Adrenal gland (tissue), 12 donors: ENCODE measurements around the gene EOGT. TPM values are rescaled to one million over a fixed set of nuclear protein-coding genes. Genes with fewer than 3 reads are reported as not detected.

Experiments used
- DNase-seq, 7 donors: peaks; one replicate each; pipeline ENCODE4 v3.0.0-alpha.2; 2019 to 2020
- H3K27ac ChIP-seq, 5 donors: fragments of 200-600 bp; sonication (generic) in 4 of 5; 1 replicate in 3 of 5; 2 replicates in 2 of 5; pipeline versions ENCODE4 v1.5.1 to v1.8.0; 2016 to 2020; ENCODE audit warnings: mild to moderate bottlenecking in 1 of 5
- H3K27me3 ChIP-seq: fragments of 200-600 bp; 2 replicates; pipeline ENCODE4 v1.8.0; 2021
- H3K36me3 ChIP-seq, 2 donors: fragments of 200-600 bp; replicated peaks in 1 of 2; 1 replicate in 1 of 2; 2 replicates in 1 of 2; pipeline versions ENCODE4 v1.5.1 to v1.8.0; 2018 to 2022
- H3K4me1 ChIP-seq, 2 donors: fragments of 200-600 bp; replicated peaks in 1 of 2; 1 replicate in 1 of 2; 2 replicates in 1 of 2; pipeline versions ENCODE4 v1.5.1 to v1.8.0; 2018 to 2021
- H3K4me3 ChIP-seq, 4 donors: fragments of 200-600 bp; sonication (generic) in 3 of 4; one replicate each; pipeline ENCODE4 v1.5.1; 2016 to 2018
- H3K9me3 ChIP-seq, 3 donors: fragments of 200-600 bp; sonication (generic) in 1 of 3; replicated peaks in 1 of 3; 1 replicate in 2 of 3; 2 replicates in 1 of 3; pipeline versions ENCODE4 v1.5.1 to v1.8.0; 2016 to 2021
- POLR2A ChIP-seq, 2 donors: fragments of 450-650 bp; IDR thresholded peaks; one replicate each; pipeline ENCODE4 v1.6.1; 2017; ENCODE audit warnings: antibody characterized with exemption in 2 of 2, mild to moderate bottlenecking in 2 of 2, moderate library complexity in 1 of 2
- WGBS, 4 donors: extraction: QIAGEN DNeasy Blood & Tissue Kit in 2 of 4; methylation state at CpG; one replicate each; pipeline versions ENCODE4 v1.1.5 to v1.1.7; 2013 to 2017; 5-methylcytosine and 5-hydroxymethylcytosine counted together
- intact Hi-C, 2 donors: fragments of 100-400 bp; cut with DNase I; formaldehyde crosslinking; loops; one replicate each; pipeline versions ENCODE4 v1.14.1 to v1.15.0; 2022 to 2023
- polyA plus RNA-seq, 3 donors: library from polyadenylated mRNA; stranded (reverse); fragments of 200-250 nt in 2 of 3; fragments of 350-450 nt in 1 of 3; fragmentation: Illumina TruSeq in 1 of 3; extraction: RNeasy Lipid Tissue Mini Kit (QIAGEN cat#74804) in 1 of 3; gene quantifications; one replicate each; pipeline ENCODE4 v1.2.3, GENCODE V29; 2013 to 2014
- total RNA-seq, 9 donors: library from RNA; depleted of rRNA in 4 of 9; stranded (reverse); fragments of >200 nt in 4 of 9; fragments of 120-200 nt in 1 of 9; fragmentation: NEBNext Ultra II Directional in 1 of 9; extraction: Animal tissue kit (Norgen Biotek cat#: 25700) in 1 of 9; gene quantifications; one replicate each; pipeline versions ENCODE4 v1.1.0 to v1.2.4, GENCODE V29; 2013 to 2023
- TF ChIP-seq, protein P1 (sequence below), 6 experiments: fragments of 450-650 bp in 4 of 6; fragments of 200-600 bp in 2 of 6; sonication (generic) in 1 of 6; IDR thresholded peaks; 1 replicate in 5 of 6; 2 replicates in 1 of 6; pipeline versions ENCODE4 v1.5.1 to v1.8.0; 2016 to 2021; ENCODE audit warnings: antibody characterized with exemption in 6 of 6, mild to moderate bottlenecking in 2 of 6, moderate library complexity in 1 of 6
- donor health status: healthy with polysubstance abuse.
- donor health status: Bipolar disorder and iron deficiency.
- donor health status: DM: yes; HTN: yes; CAD: no.
- donor health status: DM: no; HTN: no; CAD: no.
- donor health status: DM: no; HTN: no; CAD: no.
- donor health status: DM: yes; HTN: yes; CAD: no.

EOGT gene
- total and polyA plus RNA-seq, 12 donors: 15.9 to 43.7 (median 21.9) TPM

GRCh38 chr3:69005791-69006482 lies 7.5 kb downstream of the EOGT start:
- Histone ChIP-seq H3K4me3 (no peak overlapping the region), H3K36me3 (peaks cover 0 to 60% of the 10 kb centered on the region in 2 donors), H3K9me3 (no peaks in the 10 kb centered on the region), H3K27ac (no peak overlapping the region), H3K4me1 (no peaks in the 10 kb centered on the region), H3K27me3 (no peaks in the 10 kb centered on the region)
- 90 to 94% (median 93%) methylated on average over 5 of the region's 5 CpGs for WGBS, 4 donors
- no peak for DNase-seq
- intact Hi-C loops: no loop called here
- TF ChIP-seq, protein P1, sequence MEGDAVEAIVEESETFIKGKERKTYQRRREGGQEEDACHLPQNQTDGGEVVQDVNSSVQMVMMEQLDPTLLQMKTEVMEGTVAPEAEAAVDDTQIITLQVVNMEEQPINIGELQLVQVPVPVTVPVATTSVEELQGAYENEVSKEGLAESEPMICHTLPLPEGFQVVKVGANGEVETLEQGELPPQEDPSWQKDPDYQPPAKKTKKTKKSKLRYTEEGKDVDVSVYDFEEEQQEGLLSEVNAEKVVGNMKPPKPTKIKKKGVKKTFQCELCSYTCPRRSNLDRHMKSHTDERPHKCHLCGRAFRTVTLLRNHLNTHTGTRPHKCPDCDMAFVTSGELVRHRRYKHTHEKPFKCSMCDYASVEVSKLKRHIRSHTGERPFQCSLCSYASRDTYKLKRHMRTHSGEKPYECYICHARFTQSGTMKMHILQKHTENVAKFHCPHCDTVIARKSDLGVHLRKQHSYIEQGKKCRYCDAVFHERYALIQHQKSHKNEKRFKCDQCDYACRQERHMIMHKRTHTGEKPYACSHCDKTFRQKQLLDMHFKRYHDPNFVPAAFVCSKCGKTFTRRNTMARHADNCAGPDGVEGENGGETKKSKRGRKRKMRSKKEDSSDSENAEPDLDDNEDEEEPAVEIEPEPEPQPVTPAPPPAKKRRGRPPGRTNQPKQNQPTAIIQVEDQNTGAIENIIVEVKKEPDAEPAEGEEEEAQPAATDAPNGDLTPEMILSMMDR (IDR thresholded peaks at IDR 0.05): no peak
- TF ChIP-seq POLR2A (IDR thresholded peaks at IDR 0.05): no peak

GRCh38 chr3:69005071-69005790 lies 8.3 kb downstream of the EOGT start:
- Histone ChIP-seq H3K4me1 (no peaks in the 10 kb centered on the region), H3K27ac (no peak overlapping the region), H3K9me3 (no peaks in the 10 kb centered on the region), H3K36me3 (peaks cover 0 to 60% of the 10 kb centered on the region in 2 donors), H3K4me3 (no peak overlapping the region), H3K27me3 (no peaks in the 10 kb centered on the region)
- TF ChIP-seq, protein P1 (IDR thresholded peaks at IDR 0.05): no peak
- TF ChIP-seq POLR2A (IDR thresholded peaks at IDR 0.05): no peak
- intact Hi-C loops: no loop called here
- 75 to 85% (median 79%) methylated on average over 6 of the region's 6 CpGs for WGBS, 4 donors
- no peak for DNase-seq

DNA sequence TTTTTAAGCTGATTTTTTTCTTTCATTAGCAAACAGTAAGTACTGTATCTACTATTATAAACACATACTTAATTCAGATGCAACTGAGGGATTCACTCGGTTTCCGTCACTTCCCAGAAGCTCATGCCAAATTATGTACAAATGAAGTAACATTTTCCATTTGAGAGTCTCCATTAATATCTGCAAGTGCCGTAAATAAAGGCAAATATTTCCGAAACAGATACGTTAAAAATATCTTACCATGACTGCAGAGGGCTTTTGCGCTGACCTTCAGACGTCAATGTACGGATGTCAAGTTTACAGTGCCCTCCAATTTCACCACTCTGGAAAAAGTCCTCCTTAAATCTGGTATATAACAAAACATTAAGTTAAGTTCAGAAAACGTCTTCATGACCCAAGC lies 9.3 kb downstream of the EOGT start:
- Histone ChIP-seq H3K27ac (no peak overlapping the region), H3K4me3 (no peak overlapping the region), H3K36me3 (peaks cover 0 to 60% of the 10 kb centered on the region in 2 donors), H3K27me3 (no peaks in the 10 kb centered on the region), H3K9me3 (no peaks in the 10 kb centered on the region), H3K4me1 (no peaks in the 10 kb centered on the region)
- WGBS, 4 donors: 93 to 96% (median 94%) methylated on average over 9 of the region's 9 CpGs
- TF ChIP-seq, protein P1 (IDR thresholded peaks at IDR 0.05): no peak
- TF ChIP-seq POLR2A (IDR thresholded peaks at IDR 0.05): no peak
- intact Hi-C loops: no loop called here
- DNase-seq: no peak

- H3K36me3 ChIP-seq: peaks cover 0 to 58% of the 10 kb centered on the region in 2 donors
- TF ChIP-seq, protein P1 (IDR thresholded peaks at IDR 0.05): no peak
- no peak for TF ChIP-seq POLR2A (IDR thresholded peaks at IDR 0.05)
- no peaks in the 10 kb centered on the region for H3K27me3 ChIP-seq
- intact Hi-C loops: no loop called here
- H3K4me3 ChIP-seq: no peak overlapping the region
- DNase-seq: no peak
- H3K4me1 ChIP-seq: no peaks in the 10 kb centered on the region
- no peaks in the 10 kb centered on the region for H3K9me3 ChIP-seq
- 67 to 85% (median 80%) methylated on average over 1 of the region's 1 CpG for WGBS, 4 donors
- no peak overlapping the region for H3K27ac ChIP-seq
Observed at GRCh38 chr3:68999605-69000004, 13.9 kb downstream of the EOGT start.
